ENCODE data around the gene ZNF879. TPM values are rescaled to one million over a fixed set of nuclear protein-coding genes. Genes with fewer than 3 reads are reported as not detected.

ZNF879 gene
- total RNA-seq, 1 experiment from 2014 or later: 3.1 TPM

- intact Hi-C loops (cut with micrococcal nuclease; ENCODE audit: unreplicated experiment): no loop called here
- Histone ChIP-seq H3K9me3 (ENCODE audit: low read depth, low read length, poor library complexity, severe bottlenecking) (peaks cover 4% of the 10 kb centered on the region), H3K27me3 (replicated peaks; ENCODE audit: insufficient read depth, low read depth, low read length, poor library complexity) (no peaks in the 10 kb centered on the region), H3K4me3 (ENCODE audit: low read depth, low read length, poor library complexity, severe bottlenecking) (no peak overlapping the region), H3K27ac (ENCODE audit: low read depth, low read length, poor library complexity, severe bottlenecking) (no peak overlapping the region), H3K4me1 (ENCODE audit: insufficient read depth, low read length, poor library complexity, severe bottlenecking) (no peaks in the 10 kb centered on the region), H3K36me3 (ENCODE audit: insufficient read depth, low read length, poor library complexity, severe bottlenecking) (no peaks in the 10 kb centered on the region)
- no peak for TF ChIP-seq CTCF (conservative IDR thresholded peaks at IDR 0.05; ENCODE audit: low read depth, low read length)
- TF ChIP-seq EZH2 (IDR thresholded peaks at IDR 0.05; ENCODE audit: borderline replicate concordance, low read depth, low read length, poor library complexity, severe bottlenecking): no peak
- BruUV-seq (replicated peaks): no TSS peak
- CTCF ChIA-PET: no interaction called here
- POLR2A ChIA-PET (ENCODE audit: low non-redundant PET): no interaction called here
- DNase-seq (ENCODE audit: low spot score): no peak
Observed at GRCh38 chr5:178983728-178984127, 39.9 kb upstream of the ZNF879 start.

GRCh38 chr5:178984145-178985072 is 39.2 kb upstream of the ZNF879 start:
- no peaks in the 10 kb centered on the region for H3K36me3 ChIP-seq (ENCODE audit: insufficient read depth, low read length, poor library complexity, severe bottlenecking)
- no peak for DNase-seq (ENCODE audit: low spot score)
- peaks cover 6% of the 10 kb centered on the region for H3K9me3 ChIP-seq (ENCODE audit: low read depth, low read length, poor library complexity, severe bottlenecking)
- H3K27me3 ChIP-seq (replicated peaks; ENCODE audit: insufficient read depth, low read depth, low read length, poor library complexity): no peaks in the 10 kb centered on the region
- ChIA-PET POLR2A (ENCODE audit: low non-redundant PET) (no interaction called here), CTCF (no interaction called here)
- no peaks in the 10 kb centered on the region for H3K4me1 ChIP-seq (ENCODE audit: insufficient read depth, low read length, poor library complexity, severe bottlenecking)
- TF ChIP-seq EZH2 (IDR thresholded peaks at IDR 0.05; ENCODE audit: borderline replicate concordance, low read depth, low read length, poor library complexity, severe bottlenecking): no peak
- no peak for TF ChIP-seq CTCF (conservative IDR thresholded peaks at IDR 0.05; ENCODE audit: low read depth, low read length)
- no peak overlapping the region for H3K4me3 ChIP-seq (ENCODE audit: low read depth, low read length, poor library complexity, severe bottlenecking)
- H3K27ac ChIP-seq (ENCODE audit: low read depth, low read length, poor library complexity, severe bottlenecking): no peak overlapping the region
- intact Hi-C loops (cut with micrococcal nuclease; ENCODE audit: unreplicated experiment): no loop called here
- BruUV-seq (replicated peaks): no TSS peak

GRCh38 chr5:178986326-178986960 is 37.2 kb upstream of the ZNF879 start:
- H3K9me3 ChIP-seq (ENCODE audit: low read depth, low read length, poor library complexity, severe bottlenecking): peaks cover 5% of the 10 kb centered on the region

More at GRCh38 chr5:178986326-178986960, 37.2 kb upstream of the ZNF879 start:
- Histone ChIP-seq H3K27ac (ENCODE audit: low read depth, low read length, poor library complexity, severe bottlenecking) (no peak overlapping the region), H3K4me1 (ENCODE audit: insufficient read depth, low read length, poor library complexity, severe bottlenecking) (no peaks in the 10 kb centered on the region), H3K36me3 (ENCODE audit: insufficient read depth, low read length, poor library complexity, severe bottlenecking) (no peaks in the 10 kb centered on the region), H3K4me3 (ENCODE audit: low read depth, low read length, poor library complexity, severe bottlenecking) (no peak overlapping the region), H3K27me3 (replicated peaks; ENCODE audit: insufficient read depth, low read depth, low read length, poor library complexity) (no peaks in the 10 kb centered on the region)
- BruUV-seq (replicated peaks): no TSS peak
- DNase-seq (ENCODE audit: low spot score): no peak
- POLR2A ChIA-PET (ENCODE audit: low non-redundant PET): no interaction called here
- TF ChIP-seq CTCF (conservative IDR thresholded peaks at IDR 0.05; ENCODE audit: low read depth, low read length): no peak
- no peak for TF ChIP-seq EZH2 (IDR thresholded peaks at IDR 0.05; ENCODE audit: borderline replicate concordance, low read depth, low read length, poor library complexity, severe bottlenecking)
- CTCF ChIA-PET: no interaction called here
- intact Hi-C loops (cut with micrococcal nuclease; ENCODE audit: unreplicated experiment): no loop called here

All from A673 (cell line).